OCI-LY3 (cell line): ENCODE measurements around the gene RCE1.

Experiments
- H2AFZ ChIP-seq: fragments of 200-600, 300-600 bp; shearing (Covaris generic); 2 replicates; pipeline ENCODE4 v1.6.0; 2014; ENCODE audit warnings: antibody characterized with exemption, low read depth, low read length
- H3K27ac ChIP-seq: fragments of 200-600, 300-600 bp; sonication (generic); 2 replicates; pipeline ENCODE4 v1.5.1; 2014; ENCODE audit warnings: mild to moderate bottlenecking, low read length, moderate library complexity, mixed read lengths
- H3K27me3 ChIP-seq: fragments of 200-600, 300-600 bp; sonication (generic); 2 replicates; pipeline ENCODE4 v1.6.1; 2014; ENCODE audit warnings: low read depth, low read length, mixed read lengths
- H3K36me3 ChIP-seq: fragments of 200-600, 300-600 bp; sonication (generic); replicated peaks from 2 replicates; pipeline ENCODE3; 2014; ENCODE audit warnings: low read depth, low read length, mixed read lengths
- H3K4me1 ChIP-seq: fragments of 300-600, 200-600 bp; sonication (generic); 2 replicates; pipeline ENCODE4 v1.6.1; 2014; ENCODE audit warnings: low read length, mixed read lengths
- H3K4me2 ChIP-seq: fragments of 200-600, 300-600 bp; sonication (generic); 2 replicates; pipeline ENCODE4 v1.6.1; 2014; ENCODE audit warnings: low read length, mixed read lengths
- H3K4me3 ChIP-seq: fragments of 300-600, 200-600 bp; sonication (generic); 2 replicates; pipeline ENCODE4 v1.5.1; 2014; ENCODE audit warnings: antibody characterized with exemption, mild to moderate bottlenecking, low read length, moderate library complexity
- H3K79me2 ChIP-seq: fragments of 300-600, 200-600 bp; shearing (Covaris generic); 2 replicates; pipeline ENCODE4 v1.6.1; 2014; ENCODE audit warnings: mild to moderate bottlenecking, low read length, mixed read lengths
- H3K9ac ChIP-seq: fragments of 300-600, 200-600 bp; shearing (Covaris generic); 2 replicates; pipeline ENCODE4 v1.6.0; 2014; ENCODE audit warnings: mild to moderate bottlenecking, low read length, moderate library complexity
- H3K9me3 ChIP-seq: fragments of 200-600, 300-600 bp; shearing (Covaris generic); 2 replicates; pipeline ENCODE4 v1.6.1; 2014; ENCODE audit warnings: low read length, mixed read lengths; ENCODE audit not compliant: insufficient read depth
- H4K20me1 ChIP-seq: fragments of 200-600, 300-600 bp; sonication (generic); 2 replicates; pipeline ENCODE4 v1.6.1; 2016; ENCODE audit warnings: low read length, mixed read lengths; ENCODE audit not compliant: insufficient read depth
- EZH2phosphoT487 ChIP-seq: fragments of 200-600 bp; shearing (Covaris generic); IDR thresholded peaks from 2 replicates; pipeline ENCODE4 v1.6.1; 2018; ENCODE audit warnings: antibody characterized with exemption, mixed run types, low read depth
- TF ChIP-seq, protein P1 (sequence below): fragments of 200-600, 300-600 bp; sonication (generic); IDR thresholded peaks from 2 replicates; pipeline ENCODE4 v1.5.1; 2014; ENCODE audit warnings: antibody characterized with exemption, low read length, low read depth

RCE1 gene

DNA sequence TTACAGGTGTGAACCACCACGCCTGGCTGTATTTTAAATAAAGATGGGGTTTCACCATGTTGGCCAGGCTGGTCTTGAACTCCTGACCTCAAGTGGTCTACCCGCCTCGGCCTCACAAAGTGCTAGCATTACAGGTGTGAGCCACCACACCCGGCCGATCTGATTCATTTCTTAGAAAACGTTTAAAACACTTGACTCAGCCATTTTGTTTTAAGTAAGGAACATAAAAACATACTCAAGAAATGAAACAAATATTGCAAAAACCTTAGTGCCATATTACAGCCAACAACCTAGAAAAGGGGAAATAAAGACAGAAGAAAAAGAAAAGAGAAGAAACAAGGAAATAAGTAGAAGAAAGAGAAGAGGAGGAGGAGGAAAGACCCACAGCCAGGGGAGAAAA, 31.0 kb downstream of the RCE1 start:
- Histone ChIP-seq H4K20me1 (no peaks in the 10 kb centered on the region), H3K4me2 (no peak overlapping the region), H3K27ac (no peak overlapping the region)

DNA sequence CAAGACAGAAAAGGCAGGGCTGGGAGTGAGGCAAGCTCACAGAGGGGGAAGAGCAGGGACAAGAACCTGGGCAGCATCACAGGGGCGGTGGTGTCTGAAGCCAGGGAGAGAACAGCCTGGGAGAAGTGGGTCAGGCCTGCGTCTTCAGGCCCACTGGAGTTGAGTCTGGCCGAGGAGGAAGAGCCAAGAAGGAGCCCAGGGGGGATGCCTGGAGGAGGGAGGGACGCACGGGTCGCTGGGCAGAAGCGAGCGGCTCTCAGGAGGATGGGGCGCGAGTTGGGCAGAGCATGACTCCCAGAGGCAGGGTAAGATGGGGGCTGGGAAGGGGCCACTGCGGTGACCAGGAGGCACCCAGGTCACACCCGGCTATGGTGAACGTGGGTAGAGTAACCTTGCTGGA, 32.1 kb downstream of the RCE1 start:
- Histone ChIP-seq H3K4me3 (no peak overlapping the region), H3K9me3 (no peaks in the 10 kb centered on the region), H4K20me1 (no peaks in the 10 kb centered on the region), H3K9ac (no peak overlapping the region), H3K79me2 (no peaks in the 10 kb centered on the region), H3K4me1 (no peaks in the 10 kb centered on the region; the same call in 1 of the 2 replicates), H3K36me3 (no peaks in the 10 kb centered on the region), H2AFZ (no peak overlapping the region), H3K4me2 (no peak overlapping the region), H3K27ac (no peak overlapping the region), H3K27me3 (peaks cover 19% of the 10 kb centered on the region)
- TF ChIP-seq EZH2phosphoT487 = no peak
- TF ChIP-seq, protein P1, sequence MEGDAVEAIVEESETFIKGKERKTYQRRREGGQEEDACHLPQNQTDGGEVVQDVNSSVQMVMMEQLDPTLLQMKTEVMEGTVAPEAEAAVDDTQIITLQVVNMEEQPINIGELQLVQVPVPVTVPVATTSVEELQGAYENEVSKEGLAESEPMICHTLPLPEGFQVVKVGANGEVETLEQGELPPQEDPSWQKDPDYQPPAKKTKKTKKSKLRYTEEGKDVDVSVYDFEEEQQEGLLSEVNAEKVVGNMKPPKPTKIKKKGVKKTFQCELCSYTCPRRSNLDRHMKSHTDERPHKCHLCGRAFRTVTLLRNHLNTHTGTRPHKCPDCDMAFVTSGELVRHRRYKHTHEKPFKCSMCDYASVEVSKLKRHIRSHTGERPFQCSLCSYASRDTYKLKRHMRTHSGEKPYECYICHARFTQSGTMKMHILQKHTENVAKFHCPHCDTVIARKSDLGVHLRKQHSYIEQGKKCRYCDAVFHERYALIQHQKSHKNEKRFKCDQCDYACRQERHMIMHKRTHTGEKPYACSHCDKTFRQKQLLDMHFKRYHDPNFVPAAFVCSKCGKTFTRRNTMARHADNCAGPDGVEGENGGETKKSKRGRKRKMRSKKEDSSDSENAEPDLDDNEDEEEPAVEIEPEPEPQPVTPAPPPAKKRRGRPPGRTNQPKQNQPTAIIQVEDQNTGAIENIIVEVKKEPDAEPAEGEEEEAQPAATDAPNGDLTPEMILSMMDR = no peak

More for the DNA sequence above, 31.0 kb downstream of the RCE1 start:
- H3K9ac ChIP-seq = no peak overlapping the region
- no peaks in the 10 kb centered on the region for H3K9me3 ChIP-seq
- no peak overlapping the region for H3K4me3 ChIP-seq
- H3K79me2 ChIP-seq = no peaks in the 10 kb centered on the region
- H3K36me3 ChIP-seq = no peaks in the 10 kb centered on the region
- H3K27me3 ChIP-seq = peaks cover 19% of the 10 kb centered on the region
- no peak for TF ChIP-seq EZH2phosphoT487
- no peak overlapping the region for H2AFZ ChIP-seq
- H3K4me1 ChIP-seq = peaks cover 2% of the 10 kb centered on the region; the same call in 1 of the 2 replicates

DNA sequence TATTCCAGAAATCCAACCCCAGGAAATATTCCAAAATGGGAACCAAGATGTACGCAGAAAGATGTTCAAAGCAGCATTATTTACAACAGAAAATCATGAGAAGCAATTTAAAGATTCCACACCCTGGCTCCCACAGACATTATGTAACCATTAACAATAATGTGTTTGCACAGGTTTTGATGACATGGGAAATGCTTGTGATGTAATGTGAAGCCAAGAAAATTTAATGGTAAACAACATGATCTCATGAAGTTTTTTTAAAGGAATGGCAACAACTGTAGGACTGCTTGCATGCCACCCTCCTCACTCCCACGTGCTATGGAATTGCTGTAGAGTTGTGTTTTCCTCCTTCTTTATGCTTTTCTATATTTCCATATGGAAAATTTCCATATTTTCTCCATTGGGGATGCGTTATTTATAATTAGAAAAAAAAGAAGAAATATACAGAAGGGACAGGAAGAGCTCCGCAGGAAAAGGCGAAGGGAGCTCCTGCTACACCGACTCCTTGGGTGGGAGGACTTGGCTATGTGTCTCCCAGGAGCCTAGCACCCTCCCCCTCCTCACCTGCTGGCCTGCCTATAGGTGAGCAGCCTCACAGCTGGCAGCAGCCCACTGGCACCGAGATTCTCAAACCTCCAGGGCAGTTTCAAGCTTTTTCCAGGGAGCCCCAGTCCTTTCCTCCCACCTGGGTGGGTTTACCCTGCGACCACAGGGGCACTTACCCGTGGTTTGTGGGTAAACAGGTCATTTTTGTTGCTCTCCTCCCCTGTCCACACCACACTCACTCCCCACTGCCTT, 34.5 kb downstream of the RCE1 start:
- no peaks in the 10 kb centered on the region for H3K36me3 ChIP-seq
- no peak overlapping the region for H3K4me3 ChIP-seq
- no peak overlapping the region for H3K27ac ChIP-seq
- peaks cover 9% of the 10 kb centered on the region for H3K4me1 ChIP-seq
- H3K9me3 ChIP-seq = no peaks in the 10 kb centered on the region
- H3K79me2 ChIP-seq = no peaks in the 10 kb centered on the region
- TF ChIP-seq EZH2phosphoT487 = no peak
- TF ChIP-seq, protein P1 = no peak
- H2AFZ ChIP-seq = no peak overlapping the region
- H3K9ac ChIP-seq = no peak overlapping the region
- peaks cover 19% of the 10 kb centered on the region for H3K27me3 ChIP-seq
- H4K20me1 ChIP-seq = no peaks in the 10 kb centered on the region
- no peak overlapping the region for H3K4me2 ChIP-seq

DNA sequence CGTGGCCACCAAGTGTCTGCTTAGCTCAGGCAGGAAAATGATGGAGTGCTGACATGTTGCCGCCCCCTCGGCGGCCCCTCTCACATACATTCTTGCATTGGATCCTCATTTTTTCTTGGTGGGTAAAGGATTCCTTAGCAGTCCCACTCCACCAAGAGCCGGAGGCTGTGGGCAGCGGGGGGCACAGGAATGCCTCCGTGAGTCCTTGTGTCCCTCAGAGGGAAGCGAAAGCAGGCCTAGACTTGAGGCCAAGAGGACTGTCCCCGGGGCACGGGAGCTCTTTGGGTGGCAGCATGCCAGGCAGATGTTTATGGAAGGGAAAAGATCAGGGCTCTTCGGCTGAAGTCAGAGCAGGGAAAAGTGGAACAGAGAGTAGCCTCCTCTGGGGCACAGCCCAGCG, 35.2 kb downstream of the RCE1 start:
- no peak for TF ChIP-seq EZH2phosphoT487
- TF ChIP-seq, protein P1 = no peak
- Histone ChIP-seq H3K27ac (no peak overlapping the region), H4K20me1 (no peaks in the 10 kb centered on the region), H3K79me2 (no peaks in the 10 kb centered on the region), H3K9me3 (no peaks in the 10 kb centered on the region), H3K36me3 (no peaks in the 10 kb centered on the region), H3K4me1 (peaks cover 12% of the 10 kb centered on the region), H3K4me3 (no peak overlapping the region), H3K4me2 (no peak overlapping the region), H2AFZ (no peak overlapping the region), H3K9ac (no peak overlapping the region), H3K27me3 (peaks cover 19% of the 10 kb centered on the region)
